WTC11 (cell line): ENCODE data around the gene PBX4. TPM values are rescaled to one million over a fixed set of nuclear protein-coding genes. Genes with fewer than 3 reads are reported as not detected.

ENCODE experiments used
- ATAC-seq: fragments of 200-7000 bp; cut with Tn5 transposase; 2 replicates; pipeline ENCODE4 v1.10.0; 2021; ENCODE audit warnings: mild to moderate bottlenecking, moderate library complexity
- CTCF ChIA-PET: fragments of 300-600 bp; sonication (Branson Sonifier 250); formaldehyde crosslinking; loops from one replicate; lab custom pipeline; 2021; ENCODE audit warnings: antibody characterized with exemption; lab: Charles Lee
- POLR2A ChIA-PET: fragments of 350-600 bp; sonication (Branson Sonifier 250); formaldehyde crosslinking; loops from one replicate; lab custom pipeline; 2021; ENCODE audit warnings: antibody characterized with exemption; lab: Charles Lee
- DNase-seq: peaks from one replicate; pipeline ENCODE4 v3.0.0; 2021; ENCODE audit warnings: low spot score
- H3K27ac Mint-ChIP-seq: 2 replicates; pipeline ENCODE4 v1.8.0; 2021; ENCODE audit warnings: mixed read lengths
- H3K27me3 Mint-ChIP-seq: 2 replicates; pipeline ENCODE4 v1.8.0; 2021; ENCODE audit warnings: low read depth, mild to moderate bottlenecking, moderate library complexity, mixed read lengths
- H3K36me3 Mint-ChIP-seq: 2 replicates; pipeline ENCODE4 v1.8.0; 2021; ENCODE audit warnings: mixed read lengths
- H3K4me1 Mint-ChIP-seq: 2 replicates; pipeline ENCODE4 v1.8.0; 2022; ENCODE audit warnings: mixed read lengths
- H3K4me3 Mint-ChIP-seq: 2 replicates; pipeline ENCODE4 v1.8.0; 2021; ENCODE audit warnings: mild to moderate bottlenecking, moderate library complexity, mixed read lengths
- H3K9me3 Mint-ChIP-seq: 2 replicates; pipeline ENCODE4 v1.8.0; 2021; ENCODE audit warnings: mixed read lengths
- AFF4 ChIP-seq: sonication (generic); formaldehyde crosslinking; IDR thresholded peaks from 2 replicates; pipeline ENCODE4 v1.8.1; 2023; ENCODE audit warnings: mild to moderate bottlenecking, missing genetic modification reagents, borderline replicate concordance
- ATF1 ChIP-seq: sonication (generic); formaldehyde crosslinking; IDR thresholded peaks from 2 replicates; pipeline ENCODE4 v1.8.1; 2023; ENCODE audit warnings: mild to moderate bottlenecking, moderate library complexity, missing genetic modification reagents
- CREB1 ChIP-seq: sonication (generic); formaldehyde crosslinking; IDR thresholded peaks from 2 replicates; pipeline ENCODE4 v1.8.0; 2023; ENCODE audit warnings: mild to moderate bottlenecking, missing genetic modification reagents
- CREM ChIP-seq: sonication (generic); formaldehyde crosslinking; IDR thresholded peaks from 2 replicates; pipeline ENCODE4 v1.8.1; 2022; ENCODE audit warnings: mild to moderate bottlenecking, missing genetic modification reagents, moderate library complexity
- E2F4 ChIP-seq: sonication (generic); formaldehyde crosslinking; IDR thresholded peaks from 2 replicates; pipeline ENCODE4 v1.8.1; 2022; ENCODE audit warnings: low read depth, mild to moderate bottlenecking, moderate library complexity, missing genetic modification reagents, borderline replicate concordance
- E2F5 ChIP-seq: sonication (generic); formaldehyde crosslinking; IDR thresholded peaks from 2 replicates; pipeline ENCODE4 v1.8.1; 2022; ENCODE audit warnings: mild to moderate bottlenecking, moderate library complexity, missing genetic modification reagents
- EMX1 ChIP-seq: fragments of 250-450 bp; sonication (Bioruptor Pico); IDR thresholded peaks from 2 replicates; pipeline ENCODE4 v1.8.0; 2021; ENCODE audit warnings: mild to moderate bottlenecking
- FOXP1 ChIP-seq: sonication (generic); formaldehyde crosslinking; IDR thresholded peaks from 2 replicates; pipeline ENCODE4 v1.8.0; 2022; ENCODE audit warnings: missing genetic modification reagents, mild to moderate bottlenecking, moderate library complexity, borderline replicate concordance
- GRHL2 ChIP-seq: fragments of 250-450 bp; sonication (Bioruptor Pico); IDR thresholded peaks from 2 replicates; pipeline ENCODE4 v1.8.0; 2022; ENCODE audit warnings: mild to moderate bottlenecking, moderate library complexity; ENCODE audit not compliant: insufficient replicate concordance, severe bottlenecking
- GTF2I ChIP-seq: fragments of 250-450 bp; sonication (Bioruptor Pico); conservative IDR thresholded peaks from 2 replicates; pipeline ENCODE4 v1.4.0; 2021; ENCODE audit warnings: mild to moderate bottlenecking
- HMGA2 ChIP-seq: fragments of 250-450 bp; sonication (Bioruptor Pico); IDR thresholded peaks from 2 replicates; pipeline ENCODE4 v1.4.0; 2021; ENCODE audit warnings: mild to moderate bottlenecking, moderate library complexity
- HMGXB4 ChIP-seq: sonication (generic); formaldehyde crosslinking; IDR thresholded peaks from 2 replicates; pipeline ENCODE4 v1.8.1; 2023; ENCODE audit warnings: mild to moderate bottlenecking, moderate library complexity, missing genetic modification reagents
- IRF2 ChIP-seq: sonication (generic); formaldehyde crosslinking; IDR thresholded peaks from 2 replicates; pipeline ENCODE4 v1.8.0; 2022; ENCODE audit warnings: low read depth, missing genetic modification reagents, borderline replicate concordance
- JAZF1 ChIP-seq: fragments of 250-450 bp; sonication (Bioruptor Pico); IDR thresholded peaks from 2 replicates; pipeline ENCODE4 v1.9.0; 2021; ENCODE audit warnings: moderate library complexity, mild to moderate bottlenecking, inconsistent platforms
- MXD4 ChIP-seq: fragments of 250-450 bp; sonication (Bioruptor Pico); IDR thresholded peaks from 2 replicates; pipeline ENCODE4 v1.8.0; 2021; ENCODE audit warnings: mild to moderate bottlenecking, moderate library complexity, borderline replicate concordance
- PRRX2 ChIP-seq: fragments of 250-450 bp; sonication (Bioruptor Pico); IDR thresholded peaks from 2 replicates; pipeline ENCODE4 v1.8.0; 2021; ENCODE audit warnings: mild to moderate bottlenecking
- RELA ChIP-seq: sonication (generic); formaldehyde crosslinking; IDR thresholded peaks from 2 replicates; pipeline ENCODE4 v1.8.1; 2022; ENCODE audit warnings: missing genetic modification reagents, mild to moderate bottlenecking, borderline replicate concordance
- TCF7 ChIP-seq: sonication (generic); formaldehyde crosslinking; IDR thresholded peaks from 2 replicates; pipeline ENCODE4 v1.8.0; 2022; ENCODE audit warnings: mild to moderate bottlenecking, low read depth, missing genetic modification reagents, moderate library complexity
- TP53 ChIP-seq: sonication (generic); formaldehyde crosslinking; IDR thresholded peaks from 2 replicates; pipeline ENCODE4 v1.8.1; 2023; ENCODE audit warnings: mild to moderate bottlenecking, missing genetic modification reagents
- USF2 ChIP-seq: sonication (generic); formaldehyde crosslinking; IDR thresholded peaks from 2 replicates; pipeline ENCODE4 v1.8.1; 2023; ENCODE audit warnings: mild to moderate bottlenecking, missing genetic modification reagents, moderate library complexity
- total RNA-seq: library from RNA; stranded (reverse); gene quantifications from 3 replicates; pipeline ENCODE4 v1.2.3, GENCODE V29; 2021

PBX4 gene
- total RNA-seq, 1 experiment from 2014 or later = 3.2 TPM

- TF ChIP-seq IRF2 (CRISPR knock-in tag) (no peak), RELA (CRISPR knock-in tag) (no peak), HMGXB4 (CRISPR knock-in tag) (0 out of 2 replicates have a peak, but pooled peaks have one; percentile 30), HMGA2 (CRISPR knock-in tag) (no peak), TP53 (CRISPR knock-in tag) (no peak), EMX1 (CRISPR knock-in tag) (no peak), ATF1 (CRISPR knock-in tag) (no peak), JAZF1 (CRISPR knock-in tag) (no peak)
Measured at GRCh38 chr19:19515642-19516519, 102.6 kb downstream of the PBX4 start, which contains the start of gene NDUFA13 (continued).

- TF ChIP-seq AFF4 (no peak), E2F5 (CRISPR knock-in tag) (no peak), E2F4 (CRISPR knock-in tag) (no peak)
- H3K27me3 Mint-ChIP-seq = no peaks in the 10 kb centered on the region
- peaks cover 11% of the 10 kb centered on the region for H3K36me3 Mint-ChIP-seq
- ChIA-PET CTCF (interaction anchor here (0.5 to 2.5 kb wide), 9 partner anchors 17 to 150 kb away, joined by 3 to 18 read pairs (median 5); partner anchors contain the start of gene GMIP), POLR2A (interaction anchor here (0.5 to 1.3 kb wide), 5 partner anchors 17 to 1501 kb away, joined by 3 to 5 read pairs (median 3); no protein-coding TSS in a partner anchor)
- no peaks in the 10 kb centered on the region for H3K9me3 Mint-ChIP-seq
- H3K27ac Mint-ChIP-seq = peak within 1 kb of the TSS; percentile 88
- H3K4me3 Mint-ChIP-seq = peak within 1 kb of the TSS; percentile 90
- DNase-seq (no peak), ATAC-seq (no peak)
- H3K4me1 Mint-ChIP-seq = peaks cover 10% of the 10 kb centered on the region; the same call in 1 of the 2 replicates
Measured at GRCh38 chr19:19514881-19515641, 103.4 kb downstream of the PBX4 start, which contains the start of gene TSSK6. Gene TSSK6, minus strand, starts transcription at chr19:19515548. Its CDS starts 121 bp downstream, at chr19:19515427.

GRCh38 chr19:19514215-19514657, 104.3 kb downstream of the PBX4 start:
- no peak overlapping the region for H3K4me3 Mint-ChIP-seq
- no peak overlapping the region for H3K27ac Mint-ChIP-seq
- peaks cover 10% of the 10 kb centered on the region; the same call in 1 of the 2 replicates for H3K4me1 Mint-ChIP-seq
- no peaks in the 10 kb centered on the region for H3K27me3 Mint-ChIP-seq
- POLR2A ChIA-PET = no interaction called here
- DNase-seq (no peak), ATAC-seq (no peak)
- H3K36me3 Mint-ChIP-seq = peaks cover 2% of the 10 kb centered on the region
- no peaks in the 10 kb centered on the region for H3K9me3 Mint-ChIP-seq
- CTCF ChIA-PET = interaction anchor here (0.8 to 2.5 kb wide), 5 partner anchors 18 to 149 kb away, joined by 3 to 18 read pairs (median 3); no protein-coding TSS in a partner anchor
- TF ChIP-seq TCF7 (CRISPR knock-in tag) (no peak), E2F4 (CRISPR knock-in tag) (no peak), RELA (CRISPR knock-in tag) (no peak), CREB1 (CRISPR knock-in tag) (no peak), MXD4 (CRISPR knock-in tag) (no peak), PRRX2 (CRISPR knock-in tag) (no peak), USF2 (no peak), TP53 (CRISPR knock-in tag) (no peak), GTF2I (CRISPR knock-in tag) (no peak), FOXP1 (no peak), GRHL2 (no peak), CREM (CRISPR knock-in tag) (no peak)
